Spleen (tissue), 11 donors: Measurements from ENCODE around the gene ABI3BP. TPM values are rescaled to one million over a fixed set of nuclear protein-coding genes. Genes with fewer than 3 reads are reported as not detected.

Source experiments
- DNase-seq: peaks from one replicate; pipeline ENCODE4 v3.0.0-alpha.2; 2020
- H3K27ac ChIP-seq, 8 donors: fragments of 200-600 bp; sonication (generic) in 7 of 8; 1 replicate in 4 of 8; 2 replicates in 4 of 8; pipeline versions ENCODE4 v1.5.0 to v1.8.0; 2016 to 2021; ENCODE audit warnings: inconsistent platforms in 4 of 8, mild to moderate bottlenecking in 4 of 8, moderate library complexity in 1 of 8
- H3K27me3 ChIP-seq, 7 donors: fragments of 200-600 bp; sonication (generic) in 6 of 7; replicated peaks in 1 of 7; 1 replicate in 4 of 7; 2 replicates in 3 of 7; pipeline versions ENCODE4 v1.5.0 to v1.8.0; 2016 to 2021; ENCODE audit warnings: inconsistent platforms in 3 of 7, mild to moderate bottlenecking in 1 of 7
- H3K36me3 ChIP-seq, 6 donors: fragments of 200-600 bp; sonication (generic) in 5 of 6; 1 replicate in 4 of 6; 2 replicates in 2 of 6; pipeline versions ENCODE4 v1.5.0 to v1.8.0; 2016 to 2021; ENCODE audit warnings: inconsistent platforms in 2 of 6
- H3K4me1 ChIP-seq, 6 donors: fragments of 200-600 bp; sonication (generic) in 5 of 6; 1 replicate in 3 of 6; 2 replicates in 3 of 6; pipeline versions ENCODE4 v1.5.0 to v1.8.0; 2016 to 2021; ENCODE audit warnings: inconsistent platforms in 3 of 6
- H3K4me3 ChIP-seq, 8 donors: fragments of 200-600 bp; sonication (generic) in 7 of 8; 1 replicate in 4 of 8; 2 replicates in 4 of 8; pipeline versions ENCODE4 v1.5.0 to v1.8.0; 2016 to 2021; ENCODE audit warnings: inconsistent platforms in 4 of 8, mild to moderate bottlenecking in 4 of 8, moderate library complexity in 2 of 8
- H3K9me3 ChIP-seq, 8 donors: fragments of 200-600 bp; sonication (generic) in 7 of 8; 1 replicate in 4 of 8; 2 replicates in 4 of 8; pipeline versions ENCODE4 v1.5.0 to v1.8.0; 2016 to 2021; ENCODE audit warnings: inconsistent platforms in 4 of 8
- CTCF ChIP-seq, 11 experiments: fragments of 200-600 bp in 7 of 11; fragments of 450-650 bp in 4 of 11; sonication (generic) in 4 of 11; IDR thresholded peaks in 8 of 11; conservative IDR thresholded peaks in 3 of 11; 1 replicate in 7 of 11; 2 replicates in 4 of 11; pipeline versions ENCODE4 v1.4.0 to v1.8.0; 2016 to 2021; ENCODE audit warnings: antibody characterized with exemption in 11 of 11, inconsistent platforms in 4 of 11, mild to moderate bottlenecking in 1 of 11
- POLR2A ChIP-seq, 3 donors: fragments of 450-650 bp; IDR thresholded peaks; one replicate each; pipeline ENCODE4 v1.5.1; 2017; ENCODE audit warnings: antibody characterized with exemption in 3 of 3, mild to moderate bottlenecking in 1 of 3
- POLR2AphosphoS5 ChIP-seq, 3 donors: sonication (generic); formaldehyde crosslinking; IDR thresholded peaks; one replicate each; pipeline ENCODE4 v1.5.1; 2017; ENCODE audit warnings: antibody characterized with exemption in 3 of 3
- WGBS, 5 donors: extraction: QIAGEN DNeasy Blood & Tissue Kit in 3 of 5; methylation state at CpG; one replicate each; pipeline versions ENCODE4 v1.1.5 to v1.1.7; 2013 to 2018; 5-methylcytosine and 5-hydroxymethylcytosine counted together
- intact Hi-C: fragments of 100-400 bp; cut with DNase I; formaldehyde crosslinking; loops from one replicate; pipeline ENCODE4 v1.15.0; 2023; ENCODE audit warnings: low total_unique reads
- polyA plus RNA-seq, 3 donors: library from polyadenylated mRNA; stranded (reverse); fragments of 200-250 nt; gene quantifications; one replicate each; pipeline ENCODE4 v1.2.1, GENCODE V29; 2013
- small RNA-seq, 4 donors: library from RNA; depleted of rRNA; stranded (forward); fragments of <200 nt; gene quantifications; one replicate each; pipeline ENCODE3, GENCODE V24; 2016
- total RNA-seq, 7 donors: library from RNA; depleted of rRNA in 3 of 7; stranded (reverse); fragments of >200 nt in 3 of 7; fragmentation: NEBNext Ultra II Directional in 4 of 7; extraction: Animal tissue kit (Norgen Biotek cat#: 25700) in 4 of 7; gene quantifications; one replicate each; pipeline versions ENCODE4 v1.1.0 to v1.2.1, GENCODE V29; 2016 to 2021
- donor health status: healthy with polysubstance abuse.
- donor health status: DM: no; HTN: no; CAD: no; lungs with moderate emphysema.
- donor health status: DM: no; HTN: no; CAD: no.
- donor health status: Bipolar disorder and iron deficiency.
- donor health status: healthy.
- donor health status: DM: no; HTN: no; CAD: no.
- donor health status: DM: yes; HTN: yes; CAD: no.

ABI3BP gene
- total and polyA plus RNA-seq, 10 donors = 4.2 to 29.9 (median 16.3) TPM

- WGBS, 5 donors = 78 to 86% (median 85%) methylated on average over 5 of the region's 5 CpGs
- Histone ChIP-seq H3K27ac (no peak overlapping the region), H3K36me3 (no peaks in the 10 kb centered on the region), H3K27me3 (peaks cover 0 to 6% (median 0%) of the 10 kb centered on the region in 7 donors), H3K4me1 (no peaks in the 10 kb centered on the region), H3K4me3 (no peak overlapping the region), H3K9me3 (no peaks in the 10 kb centered on the region)
- DNase-seq = no peak
- no peak for TF ChIP-seq CTCF (IDR thresholded peaks at IDR 0.05 in 8 of 11, conservative IDR thresholded peaks at IDR 0.05 in 3 of 11)
- no peak for TF ChIP-seq POLR2A (IDR thresholded peaks at IDR 0.05)
- no peak for TF ChIP-seq POLR2AphosphoS5 (IDR thresholded peaks at IDR 0.05)
- intact Hi-C loops = no loop called here
Measured at GRCh38 chr3:100702980-100703345, 290.3 kb downstream of the ABI3BP start.

- Histone ChIP-seq H3K9me3 (no peaks in the 10 kb centered on the region), H3K4me3 (no peak overlapping the region), H3K36me3 (no peaks in the 10 kb centered on the region), H3K27ac (no peak overlapping the region), H3K4me1 (no peaks in the 10 kb centered on the region), H3K27me3 (peaks cover 0 to 10% (median 0%) of the 10 kb centered on the region in 7 donors)
- WGBS, 5 donors = 68 to 78% (median 72%) methylated on average over 4 of the region's 4 CpGs
- TF ChIP-seq POLR2AphosphoS5 (IDR thresholded peaks at IDR 0.05) = no peak
- intact Hi-C loops = no loop called here
- no peak for DNase-seq
Measured at GRCh38 chr3:100702082-100702979, 290.9 kb downstream of the ABI3BP start.

GRCh38 chr3:100700708-100701107 lies 292.5 kb downstream of the ABI3BP start:
- no peaks in the 10 kb centered on the region for H3K9me3 ChIP-seq
- H3K36me3 ChIP-seq = no peaks in the 10 kb centered on the region
- intact Hi-C loops = no loop called here
- 88 to 94% (median 90%) methylated on average over 5 of the region's 5 CpGs for WGBS, 5 donors
- no peaks in the 10 kb centered on the region for H3K4me1 ChIP-seq
- DNase-seq = no peak
- no peak for TF ChIP-seq POLR2AphosphoS5 (IDR thresholded peaks at IDR 0.05)
- TF ChIP-seq POLR2A (IDR thresholded peaks at IDR 0.05) = no peak
- no peak for TF ChIP-seq CTCF (IDR thresholded peaks at IDR 0.05 in 8 of 11, conservative IDR thresholded peaks at IDR 0.05 in 3 of 11)
- no peak overlapping the region for H3K4me3 ChIP-seq
- no peak overlapping the region for H3K27ac ChIP-seq
- peaks cover 0 to 6% (median 0%) of the 10 kb centered on the region in 7 donors for H3K27me3 ChIP-seq

Small RNA genes within 50 kb of the gene (small RNA-seq; reads per million reads assigned to genes)
- gene RNU6-865P = 0 reads per million in 4 donors
